Vagina (tissue), 2 donors: ENCODE data around the gene P2RY2.

Source experiments
- POLR2A ChIP-seq, 2 donors: fragments of 450-650 bp; IDR thresholded peaks; one replicate each; pipeline ENCODE4 v1.6.1; 2017; ENCODE audit warnings: antibody characterized with exemption in 2 of 2, mild to moderate bottlenecking in 2 of 2, moderate library complexity in 2 of 2
- POLR2AphosphoS5 ChIP-seq, 2 donors: sonication (generic); formaldehyde crosslinking; IDR thresholded peaks; one replicate each; pipeline ENCODE4 v1.9.0; 2017; ENCODE audit warnings: antibody characterized with exemption in 2 of 2, mild to moderate bottlenecking in 2 of 2, low read depth in 1 of 2; ENCODE audit not compliant: insufficient read depth in 1 of 2
- TF ChIP-seq, protein P1 (sequence below), 3 experiments: fragments of 450-650 bp in 2 of 3; fragments of 200-600 bp in 1 of 3; sonication (generic) in 1 of 3; IDR thresholded peaks; one replicate each; pipeline ENCODE4 v1.5.1; 2017 to 2019; ENCODE audit warnings: antibody characterized with exemption in 3 of 3, mild to moderate bottlenecking in 2 of 3, moderate library complexity in 2 of 3

DNA sequence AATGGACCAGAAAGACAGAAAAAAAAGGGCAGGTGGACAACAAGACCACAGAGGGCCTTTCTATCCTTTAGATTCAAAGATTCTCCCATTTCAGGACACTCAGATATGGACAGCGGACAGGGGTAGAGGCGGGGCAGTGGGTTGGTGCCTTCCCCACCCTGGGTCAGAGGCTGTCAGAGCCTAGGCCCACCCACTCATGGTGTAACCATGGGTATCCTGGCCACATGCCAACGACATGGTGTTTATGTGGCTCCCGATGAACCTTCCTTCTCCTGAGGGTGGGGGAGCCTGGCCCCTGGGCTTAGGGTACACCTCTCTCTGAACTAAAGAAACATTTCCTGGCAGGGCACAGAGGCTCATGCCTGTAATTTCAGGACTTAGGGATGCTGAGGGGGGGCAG, 14.3 kb upstream of the P2RY2 start:
- TF ChIP-seq, protein P1, sequence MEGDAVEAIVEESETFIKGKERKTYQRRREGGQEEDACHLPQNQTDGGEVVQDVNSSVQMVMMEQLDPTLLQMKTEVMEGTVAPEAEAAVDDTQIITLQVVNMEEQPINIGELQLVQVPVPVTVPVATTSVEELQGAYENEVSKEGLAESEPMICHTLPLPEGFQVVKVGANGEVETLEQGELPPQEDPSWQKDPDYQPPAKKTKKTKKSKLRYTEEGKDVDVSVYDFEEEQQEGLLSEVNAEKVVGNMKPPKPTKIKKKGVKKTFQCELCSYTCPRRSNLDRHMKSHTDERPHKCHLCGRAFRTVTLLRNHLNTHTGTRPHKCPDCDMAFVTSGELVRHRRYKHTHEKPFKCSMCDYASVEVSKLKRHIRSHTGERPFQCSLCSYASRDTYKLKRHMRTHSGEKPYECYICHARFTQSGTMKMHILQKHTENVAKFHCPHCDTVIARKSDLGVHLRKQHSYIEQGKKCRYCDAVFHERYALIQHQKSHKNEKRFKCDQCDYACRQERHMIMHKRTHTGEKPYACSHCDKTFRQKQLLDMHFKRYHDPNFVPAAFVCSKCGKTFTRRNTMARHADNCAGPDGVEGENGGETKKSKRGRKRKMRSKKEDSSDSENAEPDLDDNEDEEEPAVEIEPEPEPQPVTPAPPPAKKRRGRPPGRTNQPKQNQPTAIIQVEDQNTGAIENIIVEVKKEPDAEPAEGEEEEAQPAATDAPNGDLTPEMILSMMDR (IDR thresholded peaks at IDR 0.05) = no peak
- TF ChIP-seq POLR2A (IDR thresholded peaks at IDR 0.05) (no peak), POLR2AphosphoS5 (IDR thresholded peaks at IDR 0.05; ENCODE audit: insufficient read depth in 1 of 2, low read depth in 1 of 2) (no peak)
